Hematopoietic multipotent progenitor cell treated with erythropoietin and hydrocortisone succinate and interleukin-3 and kit ligand, for 8 days (in vitro differentiated cells): ENCODE measurements around the gene MTHFD1L.
"Not testable (repeated sequence)": the region's sequence is repeated elsewhere in the genome, so short reads cannot be mapped to it uniquely, and the experiment has no call there.

Experiments used
- DNase-seq: peaks from one replicate; pipeline ENCODE4 v3.0.0-alpha.2; 2015

MTHFD1L gene

DNA sequence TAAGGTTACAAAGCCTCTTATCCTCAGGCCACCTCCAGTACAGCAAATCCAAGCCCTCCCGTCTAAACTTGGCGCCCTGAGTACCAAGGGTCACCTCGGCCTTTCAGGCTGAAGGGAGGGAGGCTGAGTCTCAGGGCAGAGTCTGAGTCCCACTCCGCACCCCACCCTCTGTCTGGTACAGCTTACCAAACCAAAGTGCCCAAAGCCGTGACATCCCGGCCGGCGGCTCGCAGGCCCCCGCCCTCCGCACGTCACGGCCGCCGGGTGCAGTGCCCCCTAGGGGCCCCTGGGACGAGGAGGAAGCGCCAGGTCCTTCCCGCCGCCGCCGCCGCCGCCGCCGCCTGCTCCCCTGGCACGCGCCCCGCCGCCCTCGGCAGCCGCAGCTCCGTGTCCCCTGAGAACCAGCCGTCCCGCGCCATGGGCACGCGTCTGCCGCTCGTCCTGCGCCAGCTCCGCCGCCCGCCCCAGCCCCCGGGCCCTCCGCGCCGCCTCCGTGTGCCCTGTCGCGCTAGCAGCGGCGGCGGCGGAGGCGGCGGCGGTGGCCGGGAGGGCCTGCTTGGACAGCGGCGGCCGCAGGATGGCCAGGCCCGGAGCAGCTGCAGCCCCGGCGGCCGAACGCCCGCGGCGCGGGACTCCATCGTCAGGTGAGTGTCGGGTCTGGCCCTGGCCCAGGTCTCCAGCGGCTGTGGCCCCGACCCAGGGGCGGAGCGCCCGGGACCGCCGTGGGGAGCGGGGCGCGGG, at the start of gene MTHFD1L:
Gene MTHFD1L (plus strand): TSS at position 297 of the 741 bp plus-strand sequence. CDS start 121 bp downstream, at position 418.
- DNase-seq: peak; percentile 80

DNA sequence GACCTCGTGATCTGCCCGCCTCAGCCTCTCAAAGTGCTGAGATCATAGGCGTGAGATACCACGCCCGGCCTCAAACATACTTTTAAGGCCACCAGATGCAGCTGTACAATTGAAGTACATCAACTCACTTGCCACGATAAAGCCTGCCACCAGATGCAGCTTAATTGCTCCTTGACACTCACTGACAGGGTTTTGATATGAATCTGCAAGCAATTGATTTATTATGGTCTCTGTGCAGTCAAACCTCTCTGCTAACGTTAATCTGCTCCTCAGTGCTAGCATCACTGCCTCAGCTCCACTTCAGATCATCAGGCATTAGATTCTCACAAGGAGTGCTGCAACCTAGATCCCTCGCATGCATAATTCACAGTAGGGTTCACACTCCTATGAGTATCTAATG, 48.9 kb upstream of the MTHFD1L start:
- DNase-seq: not testable (repeated sequence)

DNA sequence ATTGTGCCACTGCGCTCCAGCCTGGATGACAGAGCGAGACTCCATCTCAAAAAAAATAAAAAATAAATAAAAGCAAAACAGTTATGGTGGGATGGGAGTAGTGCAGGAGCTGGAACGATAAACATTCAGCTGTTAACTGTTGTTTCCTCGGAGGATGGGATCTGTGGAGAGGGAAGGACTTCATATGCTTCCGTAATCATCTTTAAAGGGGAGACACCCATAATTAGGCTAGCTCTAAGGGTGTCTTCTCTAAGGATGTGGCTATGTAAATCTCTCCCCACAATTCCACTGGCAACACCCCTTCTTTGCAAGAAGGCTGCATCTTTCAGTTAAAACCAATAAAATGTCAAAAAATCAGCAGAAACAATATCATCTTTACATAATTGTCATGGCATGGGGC, 42.6 kb upstream of the MTHFD1L start:
- no peak for DNase-seq

DNA sequence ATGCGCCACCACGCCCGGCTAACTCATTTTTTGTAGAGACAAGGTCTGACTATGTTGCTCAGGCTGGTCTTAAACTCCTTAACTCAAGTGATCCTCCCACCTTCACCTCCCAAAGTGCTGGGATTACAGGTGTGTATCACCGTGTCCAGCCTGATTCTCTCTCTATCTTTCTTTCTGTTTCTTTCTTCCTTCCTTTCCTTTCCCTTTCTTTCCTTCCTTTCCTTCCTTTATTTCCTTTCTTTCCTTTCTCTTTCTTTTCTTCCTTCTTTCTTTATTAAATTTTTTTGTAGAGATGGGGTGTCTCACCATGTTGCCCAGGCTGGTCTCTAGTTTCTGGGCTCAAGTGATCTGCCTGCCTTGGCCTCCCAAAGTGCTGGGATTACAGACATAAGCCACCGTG, 38.7 kb upstream of the MTHFD1L start:
- DNase-seq: no peak

DNA sequence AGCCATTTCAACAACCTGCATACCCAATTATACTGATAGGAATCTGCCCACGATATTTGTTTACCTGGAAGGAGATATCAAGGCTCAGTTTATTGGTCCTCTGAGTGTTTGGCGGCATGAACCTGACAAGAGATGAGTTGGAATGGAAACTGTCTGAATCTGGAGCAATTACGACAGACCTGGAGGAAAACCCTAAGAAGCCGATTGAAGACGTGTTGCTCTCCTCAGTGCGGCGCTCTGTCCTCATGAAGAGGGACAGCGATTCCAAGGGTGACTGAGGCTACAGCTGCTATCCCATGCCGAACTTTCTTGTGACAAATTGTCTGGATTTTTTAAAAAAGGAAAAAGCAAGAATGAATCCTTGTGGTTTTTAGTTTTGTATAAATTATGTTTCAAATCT, 37.4 kb upstream of the MTHFD1L start:
- not testable (repeated sequence) for DNase-seq

DNA sequence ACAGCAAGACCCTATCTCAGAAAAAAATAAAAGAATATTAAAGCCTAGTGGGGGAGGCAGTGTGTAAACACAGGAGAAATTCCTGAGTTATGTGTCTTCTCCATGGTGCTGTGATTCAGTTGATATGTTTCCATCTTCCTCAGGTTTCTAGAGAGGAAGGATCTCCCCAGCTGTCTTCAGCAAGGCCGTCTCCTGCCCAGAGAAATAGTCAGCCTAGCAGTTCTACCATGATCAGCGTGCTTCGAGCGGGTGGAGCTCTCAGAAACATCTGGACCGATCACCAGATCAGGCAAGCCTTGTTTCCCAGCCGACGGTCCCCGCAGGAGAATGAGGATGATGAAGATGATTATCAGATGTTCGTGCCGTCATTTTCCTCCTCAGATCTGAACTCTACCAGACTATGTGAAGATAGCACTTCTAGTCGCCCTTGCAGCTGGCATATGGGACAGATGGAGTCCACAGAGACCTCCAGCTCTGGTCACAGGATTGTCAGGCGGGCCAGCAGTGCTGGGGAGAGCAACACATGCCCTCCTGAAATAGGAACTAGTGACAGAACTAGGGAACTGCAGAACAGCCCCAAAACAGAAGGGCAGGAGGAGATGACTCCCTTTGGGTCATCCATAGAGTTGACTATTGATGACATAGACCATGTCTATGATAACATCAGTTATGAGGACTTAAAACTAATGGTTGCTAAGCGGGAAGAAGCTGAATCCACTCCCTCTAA, 34.9 kb upstream of the MTHFD1L start:
- DNase-seq: no peak

DNA sequence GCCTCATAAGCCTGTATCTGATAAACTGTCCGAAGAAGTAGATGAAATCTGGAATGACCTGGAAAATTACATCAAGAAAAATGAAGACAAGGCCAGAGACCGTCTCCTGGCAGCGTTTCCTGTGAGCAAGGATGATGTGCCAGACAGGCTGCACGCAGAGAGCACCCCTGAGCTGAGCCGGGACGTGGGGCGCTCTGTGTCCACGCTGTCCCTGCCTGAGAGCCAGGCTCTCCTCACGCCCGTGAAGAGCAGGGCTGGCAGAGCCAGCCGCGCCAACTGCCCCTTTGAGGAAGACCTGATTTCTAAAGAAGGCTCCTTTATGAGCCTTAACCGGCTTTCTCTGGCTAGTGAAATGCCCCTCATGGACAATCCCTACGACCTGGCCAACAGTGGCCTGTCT, 33.9 kb upstream of the MTHFD1L start:
- no peak for DNase-seq

DNA sequence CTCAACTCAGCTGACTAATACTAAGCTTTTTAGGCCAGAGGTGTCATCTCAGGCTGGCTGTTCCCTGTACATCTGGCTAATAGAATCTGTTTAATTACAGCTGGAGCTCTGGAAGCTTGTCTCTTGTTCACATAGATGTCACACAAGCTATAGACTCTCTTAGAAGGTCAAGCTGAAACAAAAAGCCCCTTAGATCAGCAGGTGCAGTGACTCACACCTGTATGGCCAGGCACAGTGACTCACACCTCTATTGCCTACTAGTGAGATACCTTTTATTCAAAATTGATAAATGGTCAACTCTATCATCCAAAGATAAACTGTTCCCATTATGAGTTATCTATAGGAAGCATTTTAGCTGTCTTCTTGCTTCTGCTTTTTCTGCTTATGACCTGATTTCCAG, 29.9 kb upstream of the MTHFD1L start:
- no peak for DNase-seq

DNA sequence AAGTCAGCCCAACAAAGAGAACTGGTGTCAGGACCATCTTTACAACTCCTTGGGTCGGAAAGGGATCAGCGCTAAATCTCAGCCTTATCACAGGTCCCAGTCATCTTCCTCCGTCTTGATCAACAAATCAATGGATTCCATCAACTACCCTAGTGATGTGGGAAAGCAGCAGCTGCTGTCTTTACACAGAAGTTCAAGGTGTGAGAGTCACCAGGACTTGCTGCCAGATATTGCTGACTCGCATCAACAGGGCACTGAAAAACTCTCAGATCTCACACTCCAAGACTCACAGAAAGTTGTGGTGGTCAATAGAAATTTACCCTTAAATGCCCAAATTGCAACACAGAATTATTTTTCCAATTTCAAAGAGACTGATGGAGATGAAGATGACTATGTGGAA, 25.3 kb upstream of the MTHFD1L start:
- DNase-seq: no peak

DNA sequence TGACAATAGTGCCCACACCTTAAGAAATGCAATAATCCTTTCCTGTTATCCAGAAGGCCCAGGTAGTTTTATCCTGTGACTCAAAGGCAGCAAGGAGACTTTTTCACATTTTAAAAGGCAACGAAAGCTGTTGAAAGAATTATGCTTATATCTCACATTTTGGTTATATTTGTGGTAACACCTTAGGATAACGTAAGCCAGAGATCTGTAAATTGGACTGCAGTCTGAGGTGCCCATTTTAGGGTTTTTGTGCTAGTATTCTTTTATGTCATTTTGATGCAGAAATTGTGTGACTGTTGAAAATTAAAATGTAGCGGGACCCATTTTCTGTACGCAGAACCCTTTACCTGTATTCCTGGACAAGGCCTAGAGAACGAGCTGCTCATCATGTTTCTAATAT, 24.3 kb upstream of the MTHFD1L start:
- DNase-seq: no peak

DNA sequence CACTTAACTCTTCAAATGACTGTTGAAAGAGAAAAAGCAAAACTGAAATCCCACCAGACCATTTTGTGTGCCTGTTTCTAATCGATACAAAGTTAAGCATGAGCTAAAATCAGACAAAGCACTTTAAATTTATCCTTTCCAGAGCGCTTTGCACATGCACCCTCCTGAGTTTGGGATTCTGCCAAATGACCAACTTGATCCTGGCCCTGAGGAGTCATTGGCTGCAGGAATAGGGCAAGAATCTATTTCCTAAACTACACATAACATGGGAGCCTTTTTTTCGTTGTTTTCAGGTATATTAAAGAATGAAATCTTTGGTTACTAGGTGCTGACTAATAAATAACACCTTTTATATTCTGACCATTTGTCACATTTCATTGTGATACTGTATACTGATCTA, 23.8 kb upstream of the MTHFD1L start:
- DNase-seq: no peak

DNA sequence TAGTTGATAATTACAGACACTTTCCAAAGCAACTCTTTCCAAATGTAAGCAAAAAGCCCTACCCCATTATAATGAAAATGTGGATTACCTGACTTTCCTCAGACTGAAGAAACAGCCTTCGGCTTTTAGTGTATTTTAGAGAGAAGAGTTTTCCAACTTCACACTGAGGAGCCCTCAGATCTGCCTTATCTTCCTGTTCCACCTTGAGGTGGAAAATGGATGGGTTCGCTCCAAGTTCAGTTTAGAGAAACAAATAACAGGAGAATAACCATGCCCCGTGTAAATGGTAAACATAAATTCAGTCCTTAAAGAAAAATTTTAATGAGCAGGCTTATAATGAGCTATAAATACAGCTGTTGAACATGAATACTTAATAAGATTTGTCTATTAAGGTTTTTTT, 21.1 kb upstream of the MTHFD1L start:
- DNase-seq: peak; percentile 71

DNA sequence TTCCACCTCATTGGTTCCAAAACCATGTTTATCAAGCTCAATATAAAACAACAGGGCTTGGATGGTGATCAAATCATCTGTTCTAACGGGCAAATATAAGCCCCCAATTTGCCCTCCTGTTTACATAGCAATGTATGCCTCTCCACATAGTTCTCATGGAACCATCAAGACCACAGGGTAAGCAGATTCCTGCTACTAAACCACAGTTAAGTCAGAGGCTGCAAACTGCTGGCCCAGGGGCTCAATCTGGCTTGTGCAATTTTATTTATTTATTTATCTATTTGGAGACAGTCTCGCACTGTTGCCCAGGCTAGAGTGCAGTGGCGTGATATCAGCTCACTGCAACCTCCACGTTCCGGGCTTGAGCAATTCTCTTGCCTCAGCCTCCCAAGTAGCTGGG, 18.9 kb upstream of the MTHFD1L start:
- DNase-seq: no peak

DNA sequence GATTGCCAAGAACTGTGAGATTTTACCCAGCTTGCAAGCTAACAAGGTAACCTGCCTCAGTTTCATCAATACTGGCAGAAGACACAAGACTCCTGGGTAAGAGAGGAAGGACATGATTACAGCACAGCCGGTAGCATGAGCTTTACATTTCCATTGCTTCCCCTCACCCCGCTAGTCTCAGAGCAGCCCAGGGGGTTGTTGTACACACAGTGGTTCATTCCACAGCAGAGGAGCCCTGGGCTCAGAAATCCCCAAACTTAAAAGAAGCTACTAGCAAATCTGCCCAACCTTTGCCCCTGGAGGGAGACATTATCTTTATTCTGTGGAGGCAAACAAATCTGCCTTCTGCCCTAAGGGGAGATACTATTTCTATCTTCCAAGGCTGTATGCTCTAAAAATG, 17.1 kb upstream of the MTHFD1L start:
- no peak for DNase-seq

DNA sequence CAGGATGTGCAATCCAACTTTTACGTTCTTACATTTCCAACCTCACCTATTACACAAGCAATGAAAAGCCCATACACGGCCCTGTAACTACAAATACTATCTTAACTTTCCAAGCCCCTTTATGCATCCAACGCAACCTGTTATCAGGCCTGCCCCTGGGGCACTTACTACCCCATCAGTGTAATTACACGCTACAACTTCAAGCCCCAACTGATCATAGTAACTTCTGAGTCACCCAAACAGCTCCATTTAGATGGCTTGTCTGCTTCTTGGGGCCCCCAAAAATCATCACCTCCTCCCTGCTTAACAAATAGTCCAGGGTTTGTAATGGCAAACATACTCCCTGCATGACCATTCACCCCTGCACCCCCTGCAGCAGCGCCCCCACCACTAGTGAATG, 11.1 kb upstream of the MTHFD1L start:
- DNase-seq: not testable (repeated sequence)

DNA sequence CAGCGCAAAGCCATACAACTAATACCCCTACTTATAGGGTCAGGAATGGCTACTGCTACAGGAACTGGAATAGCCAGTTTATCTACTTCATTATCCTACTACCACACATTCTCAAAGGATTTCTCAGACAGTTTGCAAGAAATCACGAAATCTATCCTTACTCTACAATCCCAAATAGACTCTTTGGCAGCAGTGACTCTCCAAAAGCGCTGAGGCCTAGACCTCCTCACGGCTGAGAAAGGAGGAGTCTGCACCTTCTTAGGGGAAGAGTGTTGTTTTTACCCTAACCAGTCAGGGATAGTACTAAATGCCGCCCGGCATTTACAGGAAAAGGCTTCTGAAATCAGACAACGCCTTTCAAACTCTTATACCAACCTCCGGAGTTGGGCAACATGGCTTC, 10.3 kb upstream of the MTHFD1L start:
- not testable (repeated sequence) for DNase-seq

DNA sequence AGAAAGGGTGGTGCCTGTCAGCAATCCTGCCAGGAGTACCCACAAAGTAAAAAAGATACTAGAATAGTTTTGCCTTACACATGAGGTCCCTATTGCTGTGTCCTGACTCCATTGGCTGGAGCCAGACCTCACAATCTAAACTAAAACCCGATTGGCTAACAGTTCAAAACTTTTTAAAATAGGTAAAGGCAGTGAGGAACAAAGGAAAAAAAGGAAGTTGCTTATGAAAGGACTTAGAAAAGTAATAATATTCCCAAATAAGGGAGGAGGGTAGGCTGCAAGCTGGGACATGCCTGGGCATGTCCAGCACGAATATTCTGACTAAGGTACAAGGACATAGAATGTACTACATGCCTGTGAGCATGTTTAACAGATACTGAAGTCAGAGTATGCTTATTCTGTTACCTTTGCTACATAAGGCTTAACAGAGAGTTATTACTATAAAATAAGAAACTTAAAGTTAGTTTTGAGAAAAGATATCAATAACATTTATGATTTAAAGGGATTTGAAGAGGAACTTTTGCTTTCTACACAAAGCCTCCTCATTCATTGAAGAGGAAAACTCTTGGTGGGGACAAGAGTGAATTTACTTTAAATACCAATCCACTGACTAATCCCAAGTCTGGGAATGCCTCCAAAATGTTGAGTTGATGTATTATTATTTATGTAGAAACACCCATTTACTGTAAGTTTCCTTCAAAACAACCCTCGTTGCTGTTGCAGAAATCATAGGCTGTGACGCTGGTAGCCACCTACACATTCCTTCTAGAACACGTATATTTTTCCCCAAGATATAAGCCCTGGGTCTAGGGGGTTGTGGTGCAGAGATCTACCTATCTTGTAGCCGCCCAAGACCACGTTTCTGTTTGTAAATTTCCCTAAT, 8.2 kb upstream of the MTHFD1L start:
- peak; percentile 16 for DNase-seq

DNA sequence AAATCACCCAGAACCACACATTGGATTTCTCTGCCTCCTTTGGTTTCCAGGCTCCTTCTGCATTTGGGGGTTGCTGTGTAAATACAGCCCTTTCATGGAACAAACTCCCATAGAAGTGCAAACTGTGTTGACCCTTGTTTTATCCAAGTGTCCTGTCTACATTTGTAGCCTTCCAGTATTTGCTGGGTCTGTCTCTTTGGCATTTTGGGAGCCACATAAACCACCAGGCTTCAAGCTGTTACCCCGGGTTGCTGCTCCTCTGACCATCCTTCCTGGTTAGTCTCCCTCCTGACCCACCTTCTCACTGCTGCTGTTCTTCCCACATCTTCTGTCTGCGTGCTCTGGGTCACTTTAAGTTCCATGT, 7.6 kb upstream of the MTHFD1L start:
- no peak for DNase-seq

DNA sequence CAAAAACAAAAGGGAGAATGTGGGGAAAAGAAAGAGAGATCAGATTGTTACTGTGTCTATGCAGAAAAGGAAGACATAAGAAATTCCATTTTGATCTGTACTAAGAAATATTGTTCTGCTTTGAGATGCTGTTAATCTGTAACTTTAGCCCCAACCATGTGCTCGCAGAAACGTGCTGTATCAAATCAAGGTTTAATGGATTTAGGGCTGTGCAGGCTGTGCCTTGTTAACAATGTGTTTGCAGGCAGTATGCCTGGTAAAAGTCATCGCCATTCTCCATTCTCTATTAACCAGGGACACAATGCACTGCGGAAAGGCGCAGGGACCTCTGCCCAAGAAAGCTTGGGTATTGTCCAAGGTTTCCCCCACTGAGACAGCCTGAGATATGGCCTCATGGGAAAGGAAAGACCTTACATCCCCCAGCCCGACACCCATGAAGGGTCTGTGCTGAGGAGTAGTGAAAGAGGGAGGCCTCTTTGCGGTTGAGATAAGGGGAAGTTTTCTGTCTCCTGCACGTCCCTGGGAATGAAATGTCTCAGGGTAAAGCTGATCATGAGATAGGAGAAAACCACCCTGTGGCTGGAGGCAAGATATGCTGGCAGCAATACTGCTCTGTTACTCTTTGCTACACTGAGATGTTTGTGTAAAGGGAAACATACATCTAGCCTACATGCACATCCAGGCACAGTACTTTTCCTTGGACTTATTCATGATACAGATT, 3.9 kb upstream of the MTHFD1L start:
- peak; percentile 83 for DNase-seq

DNA sequence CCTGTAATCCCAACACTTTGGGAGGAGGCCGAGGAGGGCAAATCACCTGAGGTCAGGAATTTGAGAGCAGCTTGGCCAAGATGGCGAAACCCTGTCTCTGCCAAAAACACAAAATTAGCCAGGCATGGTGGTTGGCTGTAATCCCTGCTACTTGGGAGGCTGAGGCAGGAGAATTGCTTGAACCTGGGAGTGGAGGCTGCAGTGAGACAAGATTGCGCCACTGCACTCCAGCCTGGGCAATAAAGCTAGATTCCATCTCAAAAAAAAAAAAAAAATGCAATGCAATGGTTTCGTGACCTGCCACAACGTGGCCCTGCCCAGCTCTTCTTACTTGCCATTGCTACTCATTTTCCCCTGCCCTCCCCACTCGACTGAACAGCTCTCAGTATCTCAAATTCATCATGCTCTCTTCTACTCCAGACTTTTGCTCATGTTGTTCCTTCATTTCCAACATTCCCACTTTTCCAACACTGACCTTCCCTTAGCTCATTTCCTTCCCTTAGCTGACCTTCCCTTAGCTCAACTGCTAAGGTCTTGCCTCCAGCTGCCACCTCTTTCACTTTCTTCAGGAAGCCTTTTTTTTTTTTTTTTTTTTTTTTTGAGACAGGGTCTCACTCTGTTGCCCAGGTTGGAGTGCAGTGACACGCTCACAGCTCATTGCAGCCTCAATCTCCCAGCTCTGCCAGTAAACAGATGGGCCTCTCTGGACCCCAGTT, 2.1 kb upstream of the MTHFD1L start:
- DNase-seq: no peak

DNA sequence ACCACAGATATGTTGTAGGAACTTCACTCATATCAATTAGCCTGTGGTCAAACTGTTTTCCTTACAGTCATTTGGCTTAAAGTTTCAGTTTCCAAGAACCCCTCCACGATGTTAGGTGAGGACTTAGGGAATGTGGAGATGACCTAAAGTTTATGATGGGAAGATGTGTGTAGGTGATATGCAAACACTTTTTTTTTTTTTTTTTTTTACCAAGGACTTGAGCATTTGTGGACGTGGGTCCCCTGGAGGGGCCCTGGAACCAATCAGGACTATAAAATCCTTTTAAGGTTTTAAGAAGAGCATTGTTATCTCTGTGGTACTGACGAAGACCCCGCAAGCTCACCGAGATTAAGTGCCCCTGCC, 478 bp upstream of the MTHFD1L start:
- no peak for DNase-seq
